ENCODE measurements around the gene BARHL1.

DNA sequence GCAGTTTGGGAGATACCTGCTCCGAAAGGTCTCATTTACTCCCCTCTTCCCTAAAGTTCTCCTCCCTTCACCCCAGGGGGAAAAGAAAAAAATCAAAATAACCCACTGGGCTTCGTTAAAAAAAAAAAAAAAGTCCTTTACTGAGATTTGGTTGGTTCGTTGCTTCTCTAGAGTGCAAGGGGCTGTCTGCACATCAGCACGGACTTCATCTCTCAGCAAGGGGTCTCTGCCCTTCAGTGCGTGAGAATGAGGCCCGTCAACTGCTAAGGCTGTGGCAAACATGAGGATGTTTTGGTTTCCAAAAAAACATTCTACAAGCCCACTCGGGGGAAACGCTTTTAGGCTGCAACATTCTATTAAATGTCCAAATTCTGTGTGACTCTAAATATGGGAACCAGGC, 10.0 kb downstream of the BARHL1 start:
- TF ChIP-seq CTCF (CRISPR knock-in tag; IDR thresholded peaks at IDR 0.05) (no peak), ESRRA (CRISPR knock-in tag; IDR thresholded peaks at IDR 0.05; ENCODE audit: low read depth) (no peak), PATZ1 (CRISPR knock-in tag; IDR thresholded peaks at IDR 0.05) (no peak), JUNB (CRISPR knock-in tag; IDR thresholded peaks at IDR 0.05; ENCODE audit: borderline replicate concordance) (no peak), ZBTB33 (CRISPR knock-in tag; IDR thresholded peaks at IDR 0.05) (no peak), POLR2A (IDR thresholded peaks at IDR 0.05; ENCODE audit: insufficient read depth in 1 of 2, low read depth in 2 of 2, low read length in 2 of 2) (no peak), ATF3 (CRISPR knock-in tag; IDR thresholded peaks at IDR 0.05) (no peak), PITX1 (CRISPR knock-in tag; IDR thresholded peaks at IDR 0.05) (no peak), ZNF646 (CRISPR knock-in tag; IDR thresholded peaks at IDR 0.05) (no peak), ZSCAN30 (CRISPR knock-in tag; IDR thresholded peaks at IDR 0.05) (no peak), ZNF331 (CRISPR knock-in tag; IDR thresholded peaks at IDR 0.05) (no peak), ZNF326 (CRISPR knock-in tag; IDR thresholded peaks at IDR 0.05; ENCODE audit: borderline replicate concordance) (no peak)

All from HepG2 (cell line).